Endometrial microvascular endothelial cells (primary cell): ENCODE data around the gene INPP5D. TPM values are rescaled to one million over a fixed set of nuclear protein-coding genes. Genes with fewer than 3 reads are reported as not detected.

Experiments used
- in situ Hi-C: cut with HindIII; loops from 2 replicates; pipeline ENCODE4 v1.10.0; 2017; ENCODE audit warnings: low sequenced_read_pairs, low pct_unique_long_range_greater_than_20kb; ENCODE audit errors: inconsistent ontology term
- total RNA-seq: library from RNA; depleted of rRNA; stranded (reverse); fragments of >200 nt; gene quantifications from one replicate; pipeline ENCODE4 v1.2.3, GENCODE V29; 2015; ENCODE audit errors: inconsistent ontology term

INPP5D gene
- total RNA-seq, 1 donor from 2014 or later = 17.1 TPM

DNA sequence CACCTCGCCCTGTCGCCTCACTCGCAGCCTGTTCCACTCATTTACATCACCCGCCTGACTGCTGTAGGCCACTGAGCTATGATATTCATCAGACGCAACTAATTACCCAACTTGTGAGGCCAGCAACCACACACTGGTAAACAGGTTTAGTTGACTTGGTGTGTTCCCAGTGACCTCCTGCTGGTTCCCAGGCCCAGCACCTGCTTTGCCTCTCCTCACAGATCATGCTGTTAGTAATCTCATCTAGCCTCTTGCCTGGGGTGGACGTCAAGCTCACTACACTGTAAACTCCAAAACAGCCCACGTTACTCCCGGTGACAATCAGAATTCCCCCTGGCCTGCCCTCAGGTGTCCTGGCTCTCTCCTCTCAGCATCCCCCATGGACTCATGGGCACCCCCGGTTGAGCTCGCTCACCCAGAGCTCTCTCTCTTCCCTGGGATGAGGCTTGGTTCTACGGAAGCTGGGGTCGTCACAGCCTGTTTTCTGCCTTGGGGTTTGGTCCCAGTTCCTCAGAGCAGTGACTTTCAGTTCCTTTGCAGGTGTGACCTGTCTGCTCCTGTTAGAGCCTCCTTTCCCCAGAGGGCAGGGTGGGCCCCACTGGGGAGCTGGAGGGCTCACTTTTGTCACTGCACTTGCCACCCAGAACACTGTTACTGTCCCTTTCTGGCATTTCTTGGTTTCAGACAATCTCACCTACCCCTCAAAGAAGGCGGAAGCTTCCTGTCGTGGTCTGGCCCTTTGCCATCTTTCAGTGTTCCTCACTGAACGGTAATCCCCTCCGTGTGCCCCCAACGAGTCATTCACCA, 40.3 kb downstream of the INPP5D start:
- in situ Hi-C loops = no loop called here

DNA sequence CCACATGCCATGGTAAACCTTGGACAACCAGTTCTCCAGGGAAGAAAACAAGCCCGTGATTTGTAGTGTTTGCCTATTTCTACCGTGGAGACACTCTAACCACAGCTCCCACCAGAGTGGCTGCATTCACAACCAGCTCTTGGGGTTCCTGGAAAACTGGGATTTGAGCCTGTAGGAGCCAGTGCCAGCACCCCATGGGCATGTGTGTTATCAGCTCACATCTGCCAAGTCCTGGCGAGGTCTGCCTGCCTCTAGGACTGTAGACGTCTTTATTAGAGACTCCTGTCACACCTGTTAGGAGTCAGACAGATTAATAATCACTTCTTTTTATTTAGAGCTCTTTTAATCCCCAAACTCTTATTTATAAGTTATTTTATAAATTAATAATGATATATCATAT, 41.0 kb downstream of the INPP5D start:
- in situ Hi-C loops = no loop called here

DNA sequence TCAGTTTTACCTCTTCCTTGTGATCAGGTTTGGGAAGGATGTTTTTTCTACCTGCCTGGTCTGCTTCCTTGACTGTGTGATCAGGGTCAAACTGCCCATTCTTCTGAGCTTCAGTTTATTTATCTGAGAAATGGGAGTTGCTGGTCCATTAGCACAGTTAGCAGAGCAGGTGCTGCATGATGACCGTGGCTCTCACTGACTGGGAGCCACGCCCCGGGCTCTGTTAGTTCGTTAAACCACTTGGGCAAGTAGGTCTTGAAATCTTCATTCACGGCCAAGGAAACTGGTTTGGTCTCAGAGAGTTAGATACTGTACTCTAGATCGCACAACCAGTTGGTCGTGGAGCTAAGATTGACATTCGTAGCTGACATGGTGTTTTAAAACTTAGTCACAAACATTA, 41.7 kb downstream of the INPP5D start:
- in situ Hi-C loops = no loop called here

DNA sequence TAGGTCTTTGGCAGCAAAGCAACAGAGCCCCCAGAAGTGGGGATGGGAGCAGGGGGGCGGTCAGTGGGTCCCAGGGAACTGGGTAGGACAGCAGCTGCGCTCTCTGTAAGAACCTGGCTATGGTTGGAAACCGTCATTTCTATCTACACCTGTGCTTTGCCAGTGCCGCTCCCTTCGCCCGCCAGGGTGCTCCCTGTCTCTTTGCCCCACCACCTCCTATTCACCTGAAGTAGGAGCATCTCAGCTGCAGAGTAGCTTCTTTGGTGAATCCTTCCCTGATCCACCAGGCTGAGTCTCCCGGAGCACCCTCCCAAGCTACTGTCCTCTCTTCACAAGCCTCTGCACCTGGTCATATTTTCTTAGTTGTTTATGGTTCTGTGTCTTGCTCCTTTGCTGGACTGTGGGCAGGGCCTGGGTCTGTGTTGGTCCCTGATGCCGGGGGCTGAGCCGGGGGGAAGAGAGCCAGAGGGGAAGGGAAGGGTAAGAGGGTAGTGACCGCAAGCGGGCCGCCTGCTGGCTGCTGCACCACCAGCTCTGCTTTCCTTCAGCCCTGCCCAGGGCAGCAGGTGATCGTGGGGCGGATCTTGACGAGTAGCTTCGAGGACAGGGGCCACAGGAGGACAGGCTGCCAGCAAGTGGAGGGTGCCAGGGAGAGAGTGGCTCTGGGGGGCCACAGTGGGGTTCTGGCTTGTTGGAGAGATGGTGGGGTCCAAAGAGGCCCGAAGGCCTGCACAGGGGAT, 45.2 kb downstream of the INPP5D start:
- in situ Hi-C loops = no loop called here

DNA sequence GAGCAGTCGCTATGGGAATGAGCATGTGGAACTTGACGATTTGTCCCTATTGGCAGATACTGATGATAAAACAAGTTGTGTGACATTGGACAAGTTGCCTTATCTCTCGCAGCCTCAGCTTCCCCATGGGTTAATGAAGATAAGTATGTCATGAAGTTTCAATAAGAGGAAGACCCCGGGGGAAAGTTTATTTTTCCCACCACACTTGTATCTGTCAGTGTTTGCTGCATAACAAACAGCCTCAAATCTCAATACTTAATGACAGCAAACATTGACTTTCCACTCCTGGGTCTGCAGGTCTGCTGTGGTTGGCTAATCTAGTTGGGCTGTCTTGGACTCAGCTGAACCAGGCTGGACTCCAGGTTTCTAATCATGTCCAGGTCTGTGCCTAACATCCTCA, 45.8 kb downstream of the INPP5D start:
- in situ Hi-C loops = no loop called here

DNA sequence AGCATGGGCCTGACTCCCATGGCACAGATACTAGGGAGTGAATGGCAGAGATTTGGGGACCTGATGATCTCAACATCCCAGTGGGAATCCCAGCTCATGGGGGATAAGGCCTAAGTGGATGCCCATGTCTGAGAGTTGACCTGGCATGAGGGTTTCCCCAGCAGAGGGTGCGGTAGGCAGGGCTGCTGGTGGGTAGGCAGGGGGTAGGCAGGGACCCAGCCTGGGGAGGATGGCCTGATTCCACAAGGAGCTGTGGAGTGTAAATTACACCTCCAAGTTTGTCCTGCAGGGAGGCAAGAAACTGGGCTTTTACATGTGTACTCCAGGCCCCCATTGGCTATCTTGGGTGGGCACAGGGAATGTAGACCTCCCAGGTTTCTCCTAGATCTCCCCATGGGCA, 46.9 kb downstream of the INPP5D start:
- in situ Hi-C loops = no loop called here

DNA sequence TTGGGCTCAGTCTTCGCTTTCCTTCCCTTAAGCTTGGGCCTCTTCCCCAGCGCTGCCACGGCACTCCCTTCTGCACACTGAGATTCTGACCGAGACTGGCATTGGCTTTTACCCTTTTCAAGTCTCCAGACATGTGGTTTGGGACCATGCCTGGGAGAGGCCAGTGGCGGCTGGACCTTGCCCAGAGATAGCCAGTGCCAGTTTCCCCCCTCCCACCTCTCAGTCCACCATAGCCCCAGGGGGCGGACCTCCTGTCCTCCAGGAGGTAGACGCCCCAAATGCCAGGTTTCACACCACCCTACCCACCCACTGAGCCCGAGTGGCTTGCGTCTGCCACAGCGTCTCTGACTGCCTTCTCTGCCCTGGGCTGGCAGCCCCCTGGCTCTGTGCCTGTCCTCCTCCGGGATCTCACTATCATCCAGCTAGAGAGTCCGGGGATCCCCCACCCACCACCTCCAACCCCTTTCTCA, 47.7 kb downstream of the INPP5D start:
- in situ Hi-C loops = no loop called here

DNA sequence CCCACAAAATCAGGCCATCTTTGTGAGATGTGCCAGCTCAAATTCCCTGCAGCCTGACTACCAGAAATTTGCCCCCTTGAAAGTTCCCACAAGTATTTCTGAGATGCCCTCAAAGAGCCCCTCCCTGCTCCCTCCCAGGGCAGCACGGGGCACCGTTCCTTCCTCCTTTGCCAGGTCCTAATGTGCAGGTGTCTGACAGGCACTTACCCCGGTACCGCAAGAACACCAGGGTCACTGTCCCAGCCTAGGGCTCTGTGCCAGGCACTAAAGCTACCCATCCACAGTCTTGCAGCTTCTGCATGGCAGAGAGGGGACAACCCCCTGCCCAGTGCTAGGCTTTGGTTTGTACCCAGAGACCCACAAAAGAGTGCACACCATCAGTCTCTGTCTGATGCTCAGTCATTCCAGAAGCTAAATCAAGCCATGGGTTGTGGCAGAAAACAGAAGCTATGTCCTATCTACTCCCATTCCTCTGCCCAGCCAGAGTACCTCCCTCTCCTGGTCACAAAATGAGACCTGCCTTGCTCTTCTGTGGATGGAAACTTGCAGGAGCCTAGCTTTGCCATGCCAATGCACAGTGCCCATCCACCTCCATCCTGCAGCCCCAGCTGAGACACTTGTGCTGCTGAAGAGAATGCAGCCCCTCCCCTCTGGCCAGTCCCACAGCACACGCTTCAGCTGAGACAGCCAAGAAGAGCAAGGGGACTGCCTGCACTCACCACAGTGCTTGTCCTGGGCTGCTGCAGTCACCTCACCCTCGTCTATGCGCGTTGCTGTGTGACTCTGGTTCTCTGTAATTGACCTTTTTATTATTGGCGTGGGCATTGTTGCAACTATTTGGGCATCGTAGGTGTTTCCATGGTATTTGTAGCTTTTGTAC, 48.7 kb downstream of the INPP5D start:
- in situ Hi-C loops = no loop called here

DNA sequence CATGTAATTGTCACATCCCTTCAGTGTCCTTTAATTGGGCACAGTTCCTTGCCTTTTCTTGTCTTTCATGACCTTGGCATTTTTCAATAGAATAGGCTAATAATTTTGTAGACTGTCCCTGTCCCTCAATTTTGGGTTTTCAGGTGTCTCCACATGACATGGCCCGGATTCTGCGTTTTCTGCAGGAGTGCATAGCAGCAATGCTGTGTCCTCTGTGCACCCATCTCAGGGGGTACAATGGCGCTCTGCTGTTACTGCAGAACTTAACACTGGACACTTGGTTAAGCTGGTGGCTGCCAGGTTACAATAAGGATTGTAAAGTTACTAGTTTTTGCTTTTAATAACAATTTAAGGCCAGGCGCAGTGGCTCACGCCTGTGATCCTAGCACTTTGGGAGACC, 51.3 kb downstream of the INPP5D start:
- in situ Hi-C loops = no loop called here

DNA sequence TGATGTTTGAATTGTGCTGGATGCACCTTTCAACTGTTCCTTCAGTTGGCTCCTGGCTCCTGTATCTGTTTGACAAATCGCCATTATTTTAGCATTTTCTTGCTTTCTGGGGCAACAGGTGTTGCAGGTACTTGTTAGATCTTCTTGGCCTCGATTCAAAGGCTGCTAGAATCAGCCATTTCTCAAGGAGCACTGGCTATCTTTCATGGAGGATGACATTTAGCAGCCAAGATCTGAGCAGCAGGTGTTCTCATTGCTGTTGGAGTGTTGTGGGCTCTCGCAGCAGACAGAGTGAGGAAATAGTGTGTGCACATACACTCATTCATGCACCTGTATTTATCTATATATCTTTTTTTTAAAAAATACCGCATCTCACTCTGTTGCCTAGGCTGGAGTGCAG, 52.2 kb downstream of the INPP5D start:
- in situ Hi-C loops = no loop called here

DNA sequence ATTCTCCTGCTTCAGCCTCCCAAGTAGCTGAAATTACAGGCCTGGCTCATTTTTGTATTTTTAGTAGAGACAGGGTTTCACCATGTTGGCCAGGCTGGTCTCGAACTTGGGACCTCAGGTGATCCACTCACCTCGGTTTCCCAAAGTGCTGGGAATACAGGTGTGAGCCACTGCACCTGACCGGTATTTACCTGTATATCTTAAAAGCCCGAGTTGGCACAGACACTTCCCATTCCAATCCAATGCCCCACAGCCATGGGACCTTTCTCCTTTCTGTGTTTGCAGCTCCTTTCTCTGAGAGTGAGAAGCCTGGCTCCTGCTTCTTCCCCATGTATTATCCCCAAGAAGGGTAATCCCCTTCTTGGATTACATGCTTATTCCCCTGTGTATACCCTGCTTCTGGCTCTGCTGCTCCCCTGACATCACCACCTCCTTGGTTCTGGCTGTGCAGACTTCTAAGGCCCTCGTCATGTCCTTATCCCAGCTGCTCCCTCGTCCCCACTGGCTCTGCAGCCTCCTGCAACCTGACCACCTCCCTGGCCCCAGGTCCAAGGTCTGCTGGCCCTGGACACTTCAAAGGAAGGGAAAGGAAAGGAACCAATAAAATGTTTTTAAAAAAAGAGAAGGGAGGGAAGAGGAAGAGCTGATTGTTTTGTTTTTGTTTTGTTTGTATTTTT, 52.8 kb downstream of the INPP5D start:
- in situ Hi-C loops = no loop called here

DNA sequence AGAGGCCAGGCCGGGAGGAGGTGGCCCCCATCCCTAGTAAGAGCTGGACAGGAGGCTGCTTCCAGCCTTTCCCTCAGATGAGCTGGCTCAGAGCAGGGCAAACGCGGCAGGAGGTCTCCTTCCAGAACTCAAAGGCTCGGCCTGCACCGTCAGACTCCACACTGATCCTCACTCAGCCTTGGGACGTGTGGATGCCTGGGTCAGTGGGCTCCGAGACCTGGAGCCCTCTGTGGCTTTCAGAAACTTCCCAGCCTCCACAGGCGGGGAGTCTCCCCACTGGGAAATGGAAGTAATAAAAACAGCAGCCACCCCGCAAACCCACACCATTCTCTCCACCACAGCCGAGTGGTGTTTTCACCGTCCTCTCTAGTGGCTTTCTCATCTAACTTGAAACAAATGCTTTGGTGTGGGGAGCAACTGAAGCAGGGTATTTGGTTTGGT, 54.3 kb downstream of the INPP5D start:
- in situ Hi-C loops = no loop called here

DNA sequence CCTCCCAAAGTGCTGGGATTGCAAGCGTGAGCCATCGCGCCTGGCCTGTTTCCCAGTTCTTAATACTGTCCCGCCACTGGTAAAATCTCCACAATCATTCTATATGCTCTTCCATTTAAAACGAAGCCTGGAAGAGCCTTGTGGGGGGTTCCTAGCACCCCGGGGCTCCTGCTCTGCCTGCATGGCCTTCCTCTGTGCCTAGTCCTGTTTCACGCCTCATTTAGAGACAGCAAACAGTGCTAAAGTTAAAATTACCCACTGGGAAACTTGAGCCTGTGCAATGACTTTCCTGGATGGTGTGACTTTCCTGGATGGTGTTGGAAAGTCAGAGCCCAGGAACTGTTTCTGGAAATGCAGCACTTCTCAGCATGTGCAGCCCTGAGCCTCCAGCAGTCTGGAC, 55.0 kb downstream of the INPP5D start:
- in situ Hi-C loops = no loop called here

DNA sequence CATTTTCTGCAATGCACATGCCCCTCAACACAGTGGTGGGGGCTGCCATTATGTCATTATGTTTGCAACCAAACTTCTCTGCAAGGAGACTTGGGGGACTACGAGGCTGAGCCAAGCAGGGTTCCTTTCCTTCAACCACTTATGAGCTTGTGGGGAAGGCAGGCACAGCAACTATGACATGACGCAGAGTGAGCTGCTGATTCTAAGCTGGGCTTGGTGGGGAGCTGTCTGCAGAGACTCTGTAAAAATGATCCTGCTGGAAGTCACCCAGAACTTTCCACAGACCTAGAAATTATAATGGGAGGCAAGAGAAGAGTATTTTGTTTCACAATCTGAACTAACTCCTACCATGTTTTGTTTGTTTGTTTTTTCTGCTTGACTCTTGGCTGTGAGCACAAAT, 55.6 kb downstream of the INPP5D start:
- in situ Hi-C loops = no loop called here

DNA sequence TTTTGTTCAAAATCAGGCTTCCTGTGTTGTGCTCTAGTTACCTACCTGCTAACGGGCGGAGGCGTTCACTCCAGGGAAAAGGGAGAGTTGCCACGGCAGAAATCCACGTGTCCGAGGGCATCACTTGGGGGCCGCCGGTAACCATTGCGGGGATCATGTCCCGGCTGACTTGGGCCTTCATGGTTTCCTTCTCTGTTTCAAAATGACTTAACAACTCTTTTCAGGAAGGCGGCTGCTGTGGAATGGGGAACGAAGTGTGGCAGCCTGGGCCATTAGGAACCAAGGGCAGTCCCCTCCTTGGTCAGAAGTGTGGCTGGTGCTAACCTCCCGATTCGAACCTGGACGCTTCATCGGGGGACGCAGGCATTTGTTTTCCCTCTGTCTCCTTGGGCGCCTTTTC, 56.8 kb downstream of the INPP5D start:
- in situ Hi-C loops = no loop called here

DNA sequence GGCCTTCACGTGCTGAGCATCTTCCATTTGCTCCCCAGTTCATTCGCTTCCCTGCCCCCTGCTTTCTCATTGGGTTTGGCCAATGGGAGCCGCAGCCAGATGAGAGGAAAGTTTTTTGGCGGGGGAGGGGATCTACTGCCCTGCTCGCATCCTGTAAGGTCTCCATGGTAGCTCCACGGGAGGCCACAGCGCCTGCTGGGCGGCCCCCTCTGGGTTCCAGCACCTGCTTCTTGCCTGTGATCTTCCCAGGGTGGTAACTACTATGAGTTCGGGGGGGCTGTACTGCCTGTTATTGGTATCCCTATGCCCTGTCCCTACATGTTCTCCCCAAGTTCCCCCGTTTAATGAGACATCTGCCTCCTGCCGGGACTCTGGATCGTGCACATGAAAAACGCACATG, 57.2 kb downstream of the INPP5D start:
- in situ Hi-C loops = no loop called here

DNA sequence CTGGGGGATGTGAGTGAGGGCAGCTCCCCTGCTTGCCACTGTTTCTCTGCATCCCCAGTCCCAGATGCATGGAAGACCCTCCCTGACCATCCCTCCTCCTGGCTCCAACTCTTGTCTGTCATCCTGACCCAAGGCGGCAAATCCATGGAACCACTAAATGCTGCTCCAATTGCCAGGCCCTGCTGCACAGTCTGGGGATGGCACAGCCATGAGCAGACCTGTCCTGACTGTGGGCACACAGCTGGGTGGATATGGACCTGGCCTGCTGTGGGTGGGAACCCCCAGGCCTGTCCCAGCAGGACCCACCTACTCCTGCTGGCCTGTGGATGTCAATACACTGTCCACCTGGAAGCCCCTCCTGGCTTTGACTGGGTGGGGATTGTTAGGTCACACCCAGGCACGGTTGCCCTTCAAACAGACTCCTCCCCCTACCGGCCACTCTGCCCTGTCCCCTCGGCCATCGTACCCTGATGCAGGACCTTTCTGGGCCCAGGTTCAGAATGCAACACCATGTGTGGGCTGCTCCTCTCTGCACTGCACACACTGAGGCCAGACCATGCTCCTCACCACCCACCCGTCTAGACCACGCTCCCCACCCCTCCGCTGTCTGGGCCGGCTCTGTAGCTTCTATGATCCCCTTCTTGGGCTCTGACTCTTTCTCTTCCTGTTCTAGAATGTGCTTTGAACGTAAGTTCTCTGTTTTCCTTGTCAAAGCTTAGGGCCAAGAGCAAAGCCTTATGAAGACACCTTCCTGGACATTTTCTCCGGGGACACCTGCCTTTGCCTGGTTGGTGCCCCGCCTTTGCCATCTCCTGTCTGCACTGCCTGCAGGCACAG, 57.9 kb downstream of the INPP5D start:
- in situ Hi-C loops = no loop called here

DNA sequence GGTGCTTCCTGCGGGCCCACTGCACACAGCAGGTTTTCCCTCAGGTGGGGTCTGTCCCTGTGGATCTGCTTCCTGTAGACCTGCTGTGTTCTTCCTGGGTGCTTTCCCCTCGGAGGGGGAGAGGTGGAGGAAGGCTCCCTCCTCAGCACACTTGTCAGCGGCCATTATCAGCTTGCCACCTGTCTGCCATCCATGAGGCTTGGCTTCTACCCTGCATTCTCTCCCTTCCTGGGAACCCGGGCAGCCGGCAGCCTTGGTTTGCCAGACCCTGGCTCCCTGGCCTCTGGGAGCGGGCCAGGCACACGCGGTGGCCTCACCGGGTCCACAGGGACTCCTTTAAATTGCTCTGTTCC, 58.5 kb downstream of the INPP5D start:
- in situ Hi-C loops = no loop called here
